ENCODE data around the gene GATM. TPM values are rescaled to one million over a fixed set of nuclear protein-coding genes. Genes with fewer than 3 reads are reported as not detected.

GATM gene
- total and polyA plus RNA-seq, 2 of the 4 experiments (the other 2 are of a cell fraction): 0.10 to 0.18 TPM

- H2AK5ac ChIP-seq (ENCODE audit: low read depth, low read length): no peak overlapping the region
- no peaks in the 10 kb centered on the region for H3K9me1 ChIP-seq (ENCODE audit: insufficient read depth, low read length)
- WGBS, 2 experiments (ENCODE audit: extremely low coverage in 2 of 2, insufficient read length in 1 of 2): 100% methylated on average over 1 of the region's 5 CpGs; no CpG with 5 or more reads in 1 of the 2 experiments
- no peak overlapping the region for H3K4ac ChIP-seq (ENCODE audit: low read depth, low read length)
- H3K27ac ChIP-seq (ENCODE audit: insufficient read depth, low read length): no peak overlapping the region
- no peak overlapping the region for H4K91ac ChIP-seq (ENCODE audit: insufficient read depth, low read depth, low read length)
- H3K56ac ChIP-seq (ENCODE audit: extremely low read depth, insufficient read depth, low read length): no peak overlapping the region
- H2AK9ac ChIP-seq (replicated peaks; ENCODE audit: low read depth, low read length, poor library complexity): no peak overlapping the region
- H3K4me3 ChIP-seq (ENCODE audit: insufficient read depth, low read depth, low read length): no peak overlapping the region
- H4K20me1 ChIP-seq (ENCODE audit: insufficient read depth, low read length): 0 out of 2 replicates have a peak, but pooled peaks cover 4% of the 10 kb centered on the region
- dilution Hi-C loops (cut with HindIII; ENCODE audit: low sequenced_read_pairs, unreplicated experiment) (no loop called here), in situ Hi-C loops (cut with MboI; ENCODE audit: low sequenced_read_pairs) (no loop called here), intact Hi-C loops (cut with micrococcal nuclease) (no loop called here)
- ChIA-PET POLR2A (ENCODE audit: unreplicated experiment) (no interaction called here), CTCF (interaction anchor here (1.6 kb wide), 1 partner anchor 43 kb away, joined by 4 read pairs; no protein-coding TSS in a partner anchor)
- no peak overlapping the region for H2BK15ac ChIP-seq (ENCODE audit: low read depth, low read length)
- no peak overlapping the region for H2BK5ac ChIP-seq (ENCODE audit: low read depth, low read length, poor library complexity, severe bottlenecking)
- H2BK20ac ChIP-seq (ENCODE audit: low read depth, low read length): no peak overlapping the region
- H3K14ac ChIP-seq (replicated peaks; ENCODE audit: low read depth, low read length): no peak overlapping the region
- no peak overlapping the region for H2AFZ ChIP-seq (replicated peaks; ENCODE audit: low read length, poor library complexity)
- H3K9ac ChIP-seq (ENCODE audit: low read depth, low read length): no peak overlapping the region
- no peak overlapping the region for H3K18ac ChIP-seq (ENCODE audit: low read depth, low read length)
- no peaks in the 10 kb centered on the region for H3K9me3 ChIP-seq (ENCODE audit: control insufficient read depth, insufficient read depth, low read length)
- peaks cover 57% of the 10 kb centered on the region for H3K36me3 ChIP-seq (ENCODE audit: control insufficient read depth, insufficient read depth, low read length)
- no peak overlapping the region for H4K8ac ChIP-seq (ENCODE audit: low read depth in 2 of 2, low read length in 2 of 2)
- no TSS peak for BruUV-seq (replicated peaks)
- TF ChIP-seq CEBPB (IDR thresholded peaks at IDR 0.05; ENCODE audit: low read depth, low read length): no peak
- TF ChIP-seq ELK1 (IDR thresholded peaks at IDR 0.05; ENCODE audit: borderline replicate concordance, low read depth, low read length): no peak
- TF ChIP-seq MAZ (IDR thresholded peaks at IDR 0.05; ENCODE audit: borderline replicate concordance, low read depth, low read length): no peak
- TF ChIP-seq MAFK (IDR thresholded peaks at IDR 0.05; ENCODE audit: low read depth, low read length): no peak
- no peak for TF ChIP-seq BHLHE40 (IDR thresholded peaks at IDR 0.05; ENCODE audit: low read depth, low read length)
- no peak for TF ChIP-seq CTCF (conservative IDR thresholded peaks at IDR 0.05; ENCODE audit: low read depth, low read length)
- no peak for TF ChIP-seq USF2 (IDR thresholded peaks at IDR 0.05; ENCODE audit: low read depth, low read length)
- TF ChIP-seq POLR2A (IDR thresholded peaks at IDR 0.05; ENCODE audit: low read depth, low read length): no peak
- TF ChIP-seq NFE2L2 (IDR thresholded peaks at IDR 0.05; ENCODE audit: low read depth, low read length): no peak
- TF ChIP-seq RCOR1 (IDR thresholded peaks at IDR 0.05; ENCODE audit: insufficient replicate concordance, low read length): no peak
- no peak for TF ChIP-seq SMC3 (IDR thresholded peaks at IDR 0.05; ENCODE audit: low read depth, low read length)
- no peak for TF ChIP-seq RFX5 (IDR thresholded peaks at IDR 0.05; ENCODE audit: low read depth, low read length)
- TF ChIP-seq MXI1 (IDR thresholded peaks at IDR 0.05; ENCODE audit: borderline replicate concordance, low read depth, low read length): no peak
- TF ChIP-seq RAD21 (IDR thresholded peaks at IDR 0.05; ENCODE audit: low read length): no peak
- TF ChIP-seq CHD1 (IDR thresholded peaks at IDR 0.05; ENCODE audit: low read depth, low read length): no peak
- TF ChIP-seq FOS (IDR thresholded peaks at IDR 0.05; ENCODE audit: low read depth, low read length): no peak
- H4K5ac ChIP-seq (ENCODE audit: low read depth, low read length): no peak overlapping the region
- DNase-seq (no peak), ATAC-seq (ENCODE audit: low read depth) (no peak)
- no peaks in the 10 kb centered on the region for H3K27me3 ChIP-seq (ENCODE audit: control insufficient read depth, insufficient read depth, low read length)
- H3K4me2 ChIP-seq (ENCODE audit: low read depth, low read length): no peak overlapping the region
- H3K23ac ChIP-seq (ENCODE audit: low read depth, low read length): no peak overlapping the region
- peaks cover 0 to 5% of the 10 kb centered on the region in 2 experiments; a peak in 1 of 4 replicates for H3K79me1 ChIP-seq (ENCODE audit: low read depth in 1 of 2, low read length in 2 of 2)
- no peak overlapping the region for H2BK120ac ChIP-seq (ENCODE audit: low read depth, low read length)
- H3K4me1 ChIP-seq (ENCODE audit: control insufficient read depth, insufficient read depth, low read length): no peaks in the 10 kb centered on the region
These were observed 36.0 kb upstream of the GATM start for GRCh38 chr15:45414215-45414885.
